ENCODE measurements around the gene IL6R.

Gene IL6R

DNA sequence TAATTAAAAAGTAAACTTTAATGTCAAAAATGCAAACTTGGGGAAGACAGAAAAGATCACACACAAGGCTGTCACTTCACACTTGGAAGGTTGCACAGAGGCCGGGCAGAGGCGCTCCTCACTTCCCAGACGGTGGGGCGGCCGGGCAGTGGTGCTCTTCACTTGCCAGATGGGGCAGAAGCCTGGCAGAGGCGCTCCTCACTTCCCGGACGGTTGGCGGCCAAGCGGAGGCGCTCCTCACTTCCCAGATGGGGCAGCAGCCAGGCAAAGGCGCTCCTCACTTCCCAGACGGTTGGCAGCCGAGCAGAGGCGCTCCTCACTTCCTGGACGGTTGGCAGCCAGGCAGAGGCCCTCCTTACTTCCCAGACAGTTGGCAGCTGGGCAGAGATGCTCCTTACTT lies 25.8 kb upstream of the IL6R start:
- Histone ChIP-seq H3K9me3 (ENCODE audit: insufficient read depth, low read length) (peaks cover 19% of the 10 kb centered on the region), H3K9ac (ENCODE audit: insufficient read length, low read depth) (no peak overlapping the region), H3K4me3 (ENCODE audit: insufficient read length, low read depth) (no peak overlapping the region), H3K4me1 (ENCODE audit: insufficient read depth, insufficient read length) (no peaks in the 10 kb centered on the region), H3K36me3 (ENCODE audit: insufficient read depth, insufficient read length, low read length) (no peaks in the 10 kb centered on the region), H3K27me3 (ENCODE audit: insufficient read depth, insufficient read length) (no peaks in the 10 kb centered on the region)
- DNase-seq (ENCODE audit: low read depth, low spot score) = no peak
- TF ChIP-seq ZNF274 (IDR thresholded peaks at IDR 0.05; ENCODE audit: low read depth, low read length) (no peak), SUZ12 (IDR thresholded peaks at IDR 0.05; ENCODE audit: extremely low read depth, insufficient read depth, insufficient read length) (no peak), YY1 (IDR thresholded peaks at IDR 0.05; ENCODE audit: insufficient read depth, insufficient read length) (no peak)

DNA sequence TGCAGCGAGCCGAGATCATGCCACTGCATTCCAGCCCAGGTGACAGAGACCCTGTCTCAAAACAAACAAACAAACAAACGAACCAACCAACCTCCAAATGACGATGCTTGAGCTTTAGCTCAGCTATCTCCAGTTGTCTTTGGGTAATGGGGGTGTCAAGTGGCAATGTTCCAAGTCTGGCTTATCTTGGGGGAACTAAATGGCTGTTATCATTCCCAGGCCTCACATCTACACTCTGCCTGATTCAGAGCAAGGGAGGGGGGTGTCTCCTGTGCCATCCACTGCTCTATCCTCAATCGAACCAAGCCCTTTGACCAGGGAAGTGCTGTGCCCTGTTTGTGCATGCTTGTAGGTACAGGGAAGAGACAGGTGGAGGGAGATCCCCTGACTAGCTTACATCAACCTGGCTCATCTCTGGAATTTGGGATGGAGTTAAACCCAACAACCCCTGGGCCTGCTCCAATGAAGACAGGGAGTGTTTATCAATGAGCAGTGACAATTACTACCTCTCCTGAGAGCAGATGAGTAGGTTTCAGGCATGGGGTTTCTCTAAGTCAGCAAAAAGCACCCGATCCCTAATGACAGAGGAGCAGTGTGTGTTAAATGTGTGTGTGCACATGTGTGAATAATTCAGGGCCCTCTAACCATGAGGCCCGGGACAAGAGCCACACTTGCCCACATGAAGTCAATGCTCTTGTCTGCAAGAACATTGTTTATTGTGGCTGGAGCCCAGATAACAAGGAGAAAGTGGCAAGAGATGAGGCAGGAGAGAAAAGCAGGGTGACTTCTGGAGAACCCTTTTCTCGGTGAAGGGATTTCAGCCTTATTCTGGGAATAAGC lies 20.3 kb upstream of the IL6R start:
- no peak overlapping the region for H3K9ac ChIP-seq (ENCODE audit: insufficient read length, low read depth)
- no peaks in the 10 kb centered on the region for H3K36me3 ChIP-seq (ENCODE audit: insufficient read depth, insufficient read length, low read length)
- H3K4me1 ChIP-seq (ENCODE audit: insufficient read depth, insufficient read length) = no peaks in the 10 kb centered on the region
- no peaks in the 10 kb centered on the region for H3K27me3 ChIP-seq (ENCODE audit: insufficient read depth, insufficient read length)
- DNase-seq (ENCODE audit: low read depth, low spot score) = no peak
- no peak overlapping the region for H3K4me3 ChIP-seq (ENCODE audit: insufficient read length, low read depth)
- no peak for TF ChIP-seq ZNF274 (IDR thresholded peaks at IDR 0.05; ENCODE audit: low read depth, low read length)
- no peak for TF ChIP-seq YY1 (IDR thresholded peaks at IDR 0.05; ENCODE audit: insufficient read depth, insufficient read length)
- TF ChIP-seq SUZ12 (IDR thresholded peaks at IDR 0.05; ENCODE audit: extremely low read depth, insufficient read depth, insufficient read length) = no peak
- peaks cover 8% of the 10 kb centered on the region for H3K9me3 ChIP-seq (ENCODE audit: insufficient read depth, low read length)

GRCh38 chr1:154386643-154387352 lies 18.3 kb upstream of the IL6R start:
- TF ChIP-seq SUZ12 (IDR thresholded peaks at IDR 0.05; ENCODE audit: extremely low read depth, insufficient read depth, insufficient read length) (no peak), YY1 (IDR thresholded peaks at IDR 0.05; ENCODE audit: insufficient read depth, insufficient read length) (no peak), ZNF274 (IDR thresholded peaks at IDR 0.05; ENCODE audit: low read depth, low read length) (no peak)
- no peaks in the 10 kb centered on the region for H3K4me1 ChIP-seq (ENCODE audit: insufficient read depth, insufficient read length)
- no peaks in the 10 kb centered on the region for H3K9me3 ChIP-seq (ENCODE audit: insufficient read depth, low read length)
- H3K9ac ChIP-seq (ENCODE audit: insufficient read length, low read depth) = no peak overlapping the region
- no peaks in the 10 kb centered on the region for H3K36me3 ChIP-seq (ENCODE audit: insufficient read depth, insufficient read length, low read length)
- no peak overlapping the region for H3K4me3 ChIP-seq (ENCODE audit: insufficient read length, low read depth)
- H3K27me3 ChIP-seq (ENCODE audit: insufficient read depth, insufficient read length) = no peaks in the 10 kb centered on the region
- DNase-seq (ENCODE audit: low read depth, low spot score) = no peak

DNA sequence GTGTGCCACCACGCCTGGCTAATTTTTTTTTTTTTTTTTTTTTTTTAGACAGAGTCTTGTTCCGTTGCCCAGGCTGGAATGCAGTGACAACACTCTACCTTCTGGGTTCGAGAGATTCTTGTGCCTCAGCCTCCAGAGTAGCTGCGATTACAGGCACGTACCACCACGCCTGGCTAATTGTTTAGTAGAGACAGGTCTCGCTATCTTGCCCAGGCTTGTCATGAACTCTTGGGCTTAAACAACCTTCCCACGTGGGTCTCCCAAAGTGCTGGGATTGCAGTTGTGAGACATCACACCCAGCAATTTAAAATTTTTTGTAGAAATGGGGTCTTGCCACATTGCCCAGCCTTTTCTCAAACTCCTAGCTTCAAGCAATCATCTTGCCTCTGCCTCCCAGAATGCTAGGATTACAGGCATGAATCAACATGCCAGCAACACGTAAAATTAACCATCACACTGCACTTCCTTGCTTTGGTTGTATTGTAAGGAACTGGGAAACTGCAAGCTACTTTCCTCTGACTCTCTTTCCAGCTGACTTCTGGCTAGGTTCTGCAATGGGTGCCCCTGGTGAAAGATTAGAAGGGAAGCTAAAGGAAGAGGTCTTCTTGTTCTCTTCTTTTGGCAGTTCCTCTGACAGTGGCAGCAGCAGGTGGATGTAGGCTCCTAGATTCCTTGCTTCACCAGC lies 13.9 kb upstream of the IL6R start:
- Histone ChIP-seq H3K9me3 (ENCODE audit: insufficient read depth, low read length) (0 out of 2 replicates have a peak, but pooled peaks cover 5% of the 10 kb centered on the region), H3K4me1 (ENCODE audit: insufficient read depth, insufficient read length) (no peaks in the 10 kb centered on the region), H3K36me3 (ENCODE audit: insufficient read depth, insufficient read length, low read length) (no peaks in the 10 kb centered on the region), H3K9ac (ENCODE audit: insufficient read length, low read depth) (no peak overlapping the region), H3K4me3 (ENCODE audit: insufficient read length, low read depth) (no peak overlapping the region), H3K27me3 (ENCODE audit: insufficient read depth, insufficient read length) (no peaks in the 10 kb centered on the region)
- DNase-seq (ENCODE audit: low read depth, low spot score) = no peak
- TF ChIP-seq SUZ12 (IDR thresholded peaks at IDR 0.05; ENCODE audit: extremely low read depth, insufficient read depth, insufficient read length) (no peak), YY1 (IDR thresholded peaks at IDR 0.05; ENCODE audit: insufficient read depth, insufficient read length) (no peak), ZNF274 (IDR thresholded peaks at IDR 0.05; ENCODE audit: low read depth, low read length) (no peak)

DNA sequence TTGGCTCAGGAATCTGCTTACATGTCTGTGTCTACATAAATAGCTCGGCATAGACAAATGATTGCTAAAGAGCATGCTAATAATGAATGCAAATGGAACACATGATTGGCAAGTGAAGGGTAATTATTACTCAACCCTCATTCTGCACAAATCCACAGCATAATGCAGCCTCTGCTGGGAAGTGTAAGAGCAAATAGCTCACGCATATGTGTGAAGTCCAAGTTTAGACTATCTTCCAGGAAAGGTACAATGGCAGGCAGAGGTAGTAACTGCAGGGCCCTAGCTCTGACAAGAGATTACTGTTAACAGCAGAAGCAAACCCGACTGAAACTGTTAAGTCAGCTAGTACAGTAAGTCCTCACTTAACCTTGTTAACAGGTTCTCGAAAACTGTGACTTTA lies 7.0 kb upstream of the IL6R start:
- no peaks in the 10 kb centered on the region for H3K36me3 ChIP-seq (ENCODE audit: insufficient read depth, insufficient read length, low read length)
- H3K27me3 ChIP-seq (ENCODE audit: insufficient read depth, insufficient read length) = peaks cover 7% of the 10 kb centered on the region
- no peak for DNase-seq (ENCODE audit: low read depth, low spot score)
- no peak overlapping the region for H3K4me3 ChIP-seq (ENCODE audit: insufficient read length, low read depth)
- TF ChIP-seq YY1 (IDR thresholded peaks at IDR 0.05; ENCODE audit: insufficient read depth, insufficient read length) = no peak
- no peak for TF ChIP-seq ZNF274 (IDR thresholded peaks at IDR 0.05; ENCODE audit: low read depth, low read length)
- TF ChIP-seq SUZ12 (IDR thresholded peaks at IDR 0.05; ENCODE audit: extremely low read depth, insufficient read depth, insufficient read length) = no peak
- 0 out of 2 replicates have a peak, but pooled peaks cover 5% of the 10 kb centered on the region for H3K9me3 ChIP-seq (ENCODE audit: insufficient read depth, low read length)
- no peak overlapping the region for H3K9ac ChIP-seq (ENCODE audit: insufficient read length, low read depth)
- no peaks in the 10 kb centered on the region for H3K4me1 ChIP-seq (ENCODE audit: insufficient read depth, insufficient read length)

GRCh38 chr1:154398678-154399077 lies 6.5 kb upstream of the IL6R start:
- TF ChIP-seq SUZ12 (IDR thresholded peaks at IDR 0.05; ENCODE audit: extremely low read depth, insufficient read depth, insufficient read length) (no peak), YY1 (IDR thresholded peaks at IDR 0.05; ENCODE audit: insufficient read depth, insufficient read length) (no peak), ZNF274 (IDR thresholded peaks at IDR 0.05; ENCODE audit: low read depth, low read length) (no peak)
- no peaks in the 10 kb centered on the region for H3K36me3 ChIP-seq (ENCODE audit: insufficient read depth, insufficient read length, low read length)
- peaks cover 12% of the 10 kb centered on the region for H3K27me3 ChIP-seq (ENCODE audit: insufficient read depth, insufficient read length)
- 0 out of 2 replicates have a peak, but pooled peaks cover 5% of the 10 kb centered on the region for H3K9me3 ChIP-seq (ENCODE audit: insufficient read depth, low read length)
- no peak overlapping the region for H3K4me3 ChIP-seq (ENCODE audit: insufficient read length, low read depth)
- DNase-seq (ENCODE audit: low read depth, low spot score) = no peak
- no peaks in the 10 kb centered on the region for H3K4me1 ChIP-seq (ENCODE audit: insufficient read depth, insufficient read length)
- no peak overlapping the region for H3K9ac ChIP-seq (ENCODE audit: insufficient read length, low read depth)
